Upper lobe of left lung (tissue), 4 donors: ENCODE results near the gene POM121L2.
"Not testable (repeated sequence)": the region's sequence is repeated elsewhere in the genome, so short reads cannot be mapped to it uniquely, and the experiment has no call there.

ENCODE experiments used
- EP300 ChIP-seq, 4 donors: sonication (generic); formaldehyde crosslinking; IDR thresholded peaks; one replicate each; pipeline ENCODE4 v1.5.1; 2017; ENCODE audit warnings: antibody characterized with exemption in 4 of 4, control low read depth in 2 of 4
- POLR2A ChIP-seq, 4 donors: fragments of 450-650 bp; IDR thresholded peaks; one replicate each; pipeline ENCODE4 v1.5.1; 2016 to 2017; ENCODE audit warnings: antibody characterized with exemption in 4 of 4, mild to moderate bottlenecking in 2 of 4
- POLR2AphosphoS5 ChIP-seq, 2 donors: sonication (generic); formaldehyde crosslinking; IDR thresholded peaks; one replicate each; pipeline ENCODE4 v1.5.1; 2017; ENCODE audit warnings: antibody characterized with exemption in 2 of 2
- TF ChIP-seq, protein P1 (sequence below), 6 experiments: fragments of 450-650 bp in 4 of 6; fragments of 200-600 bp in 2 of 6; sonication (generic) in 2 of 6; IDR thresholded peaks; one replicate each; pipeline ENCODE4 v1.5.1; 2016 to 2019; ENCODE audit warnings: antibody characterized with exemption in 6 of 6

DNA sequence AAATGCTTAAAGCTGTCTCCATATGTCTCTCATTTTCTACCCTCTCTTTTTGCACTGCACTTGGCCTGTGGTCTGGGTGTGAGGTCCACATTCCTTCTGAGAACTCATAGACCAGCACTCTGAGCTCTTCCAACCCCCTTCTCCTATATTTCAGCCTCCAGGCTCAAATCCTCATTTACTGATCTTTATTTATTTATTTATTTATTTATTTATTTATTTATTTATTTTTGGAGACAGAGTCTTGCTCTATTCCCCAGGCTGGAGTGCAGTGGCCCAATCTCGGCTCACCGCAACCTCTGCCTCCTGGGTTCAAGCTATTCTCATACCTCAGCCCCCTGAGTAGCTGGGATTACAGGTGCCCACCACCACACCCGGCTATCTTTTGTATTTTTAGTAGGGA is 45.1 kb downstream of the POM121L2 start:
- TF ChIP-seq POLR2A, POLR2AphosphoS5, EP300 (IDR thresholded peaks at IDR 0.05): not testable (repeated sequence)
- TF ChIP-seq, protein P1, sequence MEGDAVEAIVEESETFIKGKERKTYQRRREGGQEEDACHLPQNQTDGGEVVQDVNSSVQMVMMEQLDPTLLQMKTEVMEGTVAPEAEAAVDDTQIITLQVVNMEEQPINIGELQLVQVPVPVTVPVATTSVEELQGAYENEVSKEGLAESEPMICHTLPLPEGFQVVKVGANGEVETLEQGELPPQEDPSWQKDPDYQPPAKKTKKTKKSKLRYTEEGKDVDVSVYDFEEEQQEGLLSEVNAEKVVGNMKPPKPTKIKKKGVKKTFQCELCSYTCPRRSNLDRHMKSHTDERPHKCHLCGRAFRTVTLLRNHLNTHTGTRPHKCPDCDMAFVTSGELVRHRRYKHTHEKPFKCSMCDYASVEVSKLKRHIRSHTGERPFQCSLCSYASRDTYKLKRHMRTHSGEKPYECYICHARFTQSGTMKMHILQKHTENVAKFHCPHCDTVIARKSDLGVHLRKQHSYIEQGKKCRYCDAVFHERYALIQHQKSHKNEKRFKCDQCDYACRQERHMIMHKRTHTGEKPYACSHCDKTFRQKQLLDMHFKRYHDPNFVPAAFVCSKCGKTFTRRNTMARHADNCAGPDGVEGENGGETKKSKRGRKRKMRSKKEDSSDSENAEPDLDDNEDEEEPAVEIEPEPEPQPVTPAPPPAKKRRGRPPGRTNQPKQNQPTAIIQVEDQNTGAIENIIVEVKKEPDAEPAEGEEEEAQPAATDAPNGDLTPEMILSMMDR (IDR thresholded peaks at IDR 0.05), result not testable (repeated sequence)
